Cortex of kidney (tissue), 1 donor: Measurements from ENCODE around the gene TBKBP1.
"Not testable (repeated sequence)": the region's sequence is repeated elsewhere in the genome, so short reads cannot be mapped to it uniquely, and the experiment has no call there.

Experiments
- DNase-seq: peaks from one replicate; lab custom pipeline; 2025; lab: John Stamatoyannopoulos, UW

Gene TBKBP1

GRCh38 chr17:47676510-47677165 lies 17.3 kb upstream of the TBKBP1 start:
- DNase-seq: no peak

GRCh38 chr17:47678196-47678595 lies 15.8 kb upstream of the TBKBP1 start:
- DNase-seq: no peak

- DNase-seq: no peak
Observed at GRCh38 chr17:47682138-47682537, 11.8 kb upstream of the TBKBP1 start.

GRCh38 chr17:47682727-47683126 lies 11.2 kb upstream of the TBKBP1 start:
- not testable (repeated sequence) for DNase-seq

- DNase-seq: no peak
Observed at GRCh38 chr17:47684025-47684424, 9.9 kb upstream of the TBKBP1 start.

- DNase-seq: no peak
Observed at GRCh38 chr17:47684535-47685193, 9.3 kb upstream of the TBKBP1 start.

- DNase-seq: no peak
Observed at GRCh38 chr17:47685556-47686275, 8.2 kb upstream of the TBKBP1 start.

- DNase-seq: no peak
Observed at GRCh38 chr17:47686276-47686635, 7.7 kb upstream of the TBKBP1 start.

- DNase-seq: no peak
Observed at GRCh38 chr17:47686664-47687327, 7.2 kb upstream of the TBKBP1 start.

GRCh38 chr17:47687328-47687690 lies 6.7 kb upstream of the TBKBP1 start:
- DNase-seq: no peak

- no peak for DNase-seq
Observed at GRCh38 chr17:47687748-47688147, 6.2 kb upstream of the TBKBP1 start.

GRCh38 chr17:47690121-47690520 lies 3.8 kb upstream of the TBKBP1 start:
- DNase-seq: no peak

- DNase-seq: no peak
Observed at GRCh38 chr17:47692137-47692894, 1.6 kb upstream of the TBKBP1 start.

- DNase-seq: no peak
Observed at GRCh38 chr17:47692895-47693730, 848 bp upstream of the TBKBP1 start.

GRCh38 chr17:47694581-47695428 lies 844 bp downstream of the TBKBP1 start:
- no peak for DNase-seq

- no peak for DNase-seq
Observed at GRCh38 chr17:47695429-47696376, 1.7 kb downstream of the TBKBP1 start.

GRCh38 chr17:47696717-47697642 lies 3.0 kb downstream of the TBKBP1 start:
- no peak for DNase-seq
